Osteoblast (primary cell): Measurements from ENCODE around the gene TNS2. TPM values are rescaled to one million over a fixed set of nuclear protein-coding genes. Genes with fewer than 3 reads are reported as not detected.

Source experiments
- DNase-seq: peaks from one replicate; pipeline ENCODE4 v3.0.0; 2011; ENCODE audit warnings: low spot score, mixed read lengths; ENCODE audit not compliant: insufficient read length; ENCODE audit errors: missing footprints
- H2AFZ ChIP-seq: 2 replicates; pipeline ENCODE4 v1.6.0; 2011; ENCODE audit warnings: mild to moderate bottlenecking, low read length
- H3K27ac ChIP-seq: 2 replicates; pipeline ENCODE4 v1.5.1; 2011; ENCODE audit warnings: mild to moderate bottlenecking, low read depth, low read length, moderate library complexity
- H3K27me3 ChIP-seq: 2 replicates; pipeline ENCODE4 v1.6.0; 2012; ENCODE audit warnings: mild to moderate bottlenecking, control low read depth, inconsistent platforms, low read length, moderate library complexity; ENCODE audit not compliant: insufficient read depth
- H3K36me3 ChIP-seq: 2 replicates; pipeline ENCODE4 v1.5.1; 2011; ENCODE audit warnings: mild to moderate bottlenecking, low read length, control low read depth, moderate library complexity; ENCODE audit not compliant: insufficient read depth
- H3K4me1 ChIP-seq: 2 replicates; pipeline ENCODE4 v1.5.1; 2011; ENCODE audit warnings: mild to moderate bottlenecking, low read length, control low read depth, moderate library complexity; ENCODE audit not compliant: insufficient read depth
- H3K4me2 ChIP-seq: 2 replicates; pipeline ENCODE4 v1.6.0; 2011; ENCODE audit warnings: mild to moderate bottlenecking, low read length; ENCODE audit not compliant: insufficient read depth
- H3K4me3 ChIP-seq: fragments of 200-600 bp; sonication (generic); 3 replicates; pipeline ENCODE4 v1.5.1; 2012; ENCODE audit warnings: mild to moderate bottlenecking, low read length, inconsistent platforms; ENCODE audit not compliant: insufficient read depth
- H3K79me2 ChIP-seq: 2 replicates; pipeline ENCODE4 v1.6.0; 2012; ENCODE audit warnings: mild to moderate bottlenecking, low read length, control low read depth, inconsistent platforms; ENCODE audit not compliant: insufficient read depth
- H3K9me3 ChIP-seq: 2 replicates; pipeline ENCODE4 v1.5.1; 2011; ENCODE audit warnings: low read depth, low read length, control low read depth
- H4K20me1 ChIP-seq: 2 replicates; pipeline ENCODE4 v1.6.0; 2012; ENCODE audit warnings: mild to moderate bottlenecking, low read length, control low read depth; ENCODE audit not compliant: insufficient read depth
- total RNA-seq: library from RNA; depleted of rRNA; stranded (reverse); fragments of >200 nt; gene quantifications from 2 replicates; pipeline ENCODE4 v1.2.3, GENCODE V29; 2012
- TF ChIP-seq, protein P1 (sequence below): IDR thresholded peaks from 2 replicates; pipeline ENCODE4 v1.5.1; 2011; ENCODE audit warnings: mild to moderate bottlenecking, low read depth, low read length, moderate library complexity; ENCODE audit errors: extremely low read depth

Gene TNS2
- total RNA-seq, 1 donor, result 72.0 TPM

DNA sequence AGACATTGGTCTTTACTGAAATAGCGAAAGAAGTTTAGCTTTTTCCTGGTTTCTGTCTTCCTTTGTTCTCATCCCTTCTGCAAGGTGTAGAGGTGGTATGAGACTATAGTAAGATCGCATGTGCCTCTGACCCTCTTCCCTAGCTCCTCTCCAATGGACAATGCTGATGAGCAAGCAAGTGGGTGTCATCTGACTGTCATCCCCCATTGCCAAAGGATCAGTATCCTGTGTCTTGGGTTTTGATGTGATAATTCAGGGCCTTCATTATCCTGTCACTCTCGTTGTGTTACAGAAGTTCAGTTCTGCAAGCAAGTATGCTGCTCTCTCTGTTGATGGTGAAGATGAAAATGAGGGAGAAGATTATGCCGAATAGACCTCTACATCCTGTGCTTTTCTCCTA is 10.0 kb upstream of the TNS2 start:
- Histone ChIP-seq H3K4me1 (peaks cover 7% of the 10 kb centered on the region), H3K4me2 (no peak overlapping the region), H3K9me3 (no peaks in the 10 kb centered on the region), H3K36me3 (peaks cover 57% of the 10 kb centered on the region), H3K79me2 (peaks cover 4% of the 10 kb centered on the region), H3K27me3 (no peaks in the 10 kb centered on the region), H2AFZ (no peak overlapping the region), H3K4me3 (no peak overlapping the region), H3K27ac (no peak overlapping the region), H4K20me1 (peaks cover 3% of the 10 kb centered on the region)
- TF ChIP-seq, protein P1, sequence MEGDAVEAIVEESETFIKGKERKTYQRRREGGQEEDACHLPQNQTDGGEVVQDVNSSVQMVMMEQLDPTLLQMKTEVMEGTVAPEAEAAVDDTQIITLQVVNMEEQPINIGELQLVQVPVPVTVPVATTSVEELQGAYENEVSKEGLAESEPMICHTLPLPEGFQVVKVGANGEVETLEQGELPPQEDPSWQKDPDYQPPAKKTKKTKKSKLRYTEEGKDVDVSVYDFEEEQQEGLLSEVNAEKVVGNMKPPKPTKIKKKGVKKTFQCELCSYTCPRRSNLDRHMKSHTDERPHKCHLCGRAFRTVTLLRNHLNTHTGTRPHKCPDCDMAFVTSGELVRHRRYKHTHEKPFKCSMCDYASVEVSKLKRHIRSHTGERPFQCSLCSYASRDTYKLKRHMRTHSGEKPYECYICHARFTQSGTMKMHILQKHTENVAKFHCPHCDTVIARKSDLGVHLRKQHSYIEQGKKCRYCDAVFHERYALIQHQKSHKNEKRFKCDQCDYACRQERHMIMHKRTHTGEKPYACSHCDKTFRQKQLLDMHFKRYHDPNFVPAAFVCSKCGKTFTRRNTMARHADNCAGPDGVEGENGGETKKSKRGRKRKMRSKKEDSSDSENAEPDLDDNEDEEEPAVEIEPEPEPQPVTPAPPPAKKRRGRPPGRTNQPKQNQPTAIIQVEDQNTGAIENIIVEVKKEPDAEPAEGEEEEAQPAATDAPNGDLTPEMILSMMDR, result no peak
- DNase-seq, result no peak

DNA sequence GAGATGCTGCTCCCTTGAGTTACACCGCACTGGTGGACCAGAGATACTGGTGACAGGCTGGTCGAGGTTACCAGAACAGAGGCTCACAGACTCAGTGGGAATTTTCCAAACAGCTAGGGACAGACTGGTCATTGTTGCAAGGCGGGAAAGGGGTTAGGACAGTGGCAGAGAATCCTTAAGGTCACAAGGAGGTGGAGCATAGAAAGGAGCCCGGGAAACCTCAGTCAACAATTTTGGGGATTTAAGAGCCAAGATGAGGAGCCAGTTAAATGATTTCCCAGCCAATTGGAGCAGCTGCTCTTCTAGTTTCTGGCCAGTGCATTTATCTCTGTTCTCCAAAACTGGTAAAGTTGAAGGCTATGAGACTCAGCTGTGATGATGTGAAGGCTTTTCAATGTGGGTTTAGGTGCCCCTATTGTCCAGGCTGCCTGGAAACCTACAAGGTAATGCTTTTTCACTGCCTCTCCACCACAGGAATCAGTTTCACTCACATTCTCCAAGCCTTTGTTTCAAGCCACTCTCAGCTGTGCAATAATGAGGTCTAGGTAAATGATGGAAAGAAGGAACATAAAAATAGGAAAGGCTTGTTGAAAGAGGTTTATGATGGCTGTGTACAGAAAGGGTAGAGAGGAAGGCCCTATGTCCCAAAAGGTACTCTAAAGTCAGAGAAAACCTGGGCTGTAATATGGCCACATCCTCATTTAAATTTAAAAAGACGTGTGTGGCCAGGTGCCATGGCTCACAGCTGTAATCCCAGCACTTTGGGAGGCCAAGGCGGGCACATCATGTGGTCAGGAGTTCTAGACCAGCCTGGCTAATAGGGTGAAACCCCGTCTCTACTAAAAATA is 7.0 kb upstream of the TNS2 start:
- peaks cover 20% of the 10 kb centered on the region for H3K4me1 ChIP-seq
- no peak for DNase-seq
- no peak overlapping the region for H2AFZ ChIP-seq

DNA sequence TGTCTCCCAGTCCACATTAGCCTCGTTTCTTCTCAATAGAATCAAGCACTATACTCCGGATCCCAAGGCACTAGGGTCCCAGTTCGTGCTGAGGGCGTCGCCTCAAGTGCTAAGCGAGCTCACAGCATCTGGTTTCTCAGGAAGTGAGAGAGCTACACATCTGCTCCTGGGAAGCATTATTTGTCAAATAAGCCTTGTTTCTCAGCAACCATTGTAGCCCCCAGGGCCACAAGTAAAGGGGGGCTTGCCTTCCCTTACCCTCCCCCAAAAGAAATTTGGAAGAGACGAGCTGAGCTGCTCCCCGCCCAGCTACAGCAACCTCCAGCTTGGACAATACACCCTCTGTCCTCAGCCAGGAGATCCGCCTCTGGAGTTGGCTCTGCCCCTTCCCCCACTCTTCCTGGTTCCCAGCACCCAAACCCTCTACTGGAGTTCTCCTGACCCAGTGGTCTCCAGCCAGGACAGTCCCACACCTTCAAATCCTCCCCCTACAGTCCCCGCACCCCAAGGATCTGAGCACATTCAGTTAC is 5.7 kb upstream of the TNS2 start:
- DNase-seq, result peak; percentile 84
- Histone ChIP-seq H2AFZ (no peak overlapping the region), H4K20me1 (no peaks in the 10 kb centered on the region), H3K79me2 (peaks cover 8% of the 10 kb centered on the region), H3K36me3 (peaks cover 19% of the 10 kb centered on the region), H3K27ac (no peak overlapping the region), H3K4me1 (peaks cover 31% of the 10 kb centered on the region), H3K4me2 (no peak overlapping the region), H3K9me3 (no peaks in the 10 kb centered on the region), H3K27me3 (no peaks in the 10 kb centered on the region), H3K4me3 (no peak overlapping the region)
- TF ChIP-seq, protein P1, result no peak

More for the DNA sequence above, 7.0 kb upstream of the TNS2 start:
- Histone ChIP-seq H3K27ac (no peak overlapping the region), H3K27me3 (no peaks in the 10 kb centered on the region), H3K9me3 (no peaks in the 10 kb centered on the region), H3K4me3 (no peak overlapping the region), H4K20me1 (no peaks in the 10 kb centered on the region), H3K79me2 (peaks cover 8% of the 10 kb centered on the region), H3K4me2 (no peak overlapping the region), H3K36me3 (peaks cover 32% of the 10 kb centered on the region)
- TF ChIP-seq, protein P1, result no peak
